NB4 (cell line): ENCODE data around the gene PLAC1.

Experiments
- POLR2A ChIP-seq: IDR thresholded peaks from 2 replicates; pipeline ENCODE4 v1.6.1; 2011; ENCODE audit warnings: mild to moderate bottlenecking; ENCODE audit not compliant: insufficient read length; ENCODE audit errors: extremely low read depth
- TF ChIP-seq, protein P1 (sequence below): IDR thresholded peaks from one replicate; pipeline ENCODE4 v1.5.1; 2012; ENCODE audit warnings: low read depth, low read length
- TF ChIP-seq, protein P2 (sequence below): IDR thresholded peaks from 2 replicates; pipeline ENCODE4 v1.6.1; 2011; ENCODE audit warnings: low read depth, low read length

GRCh38 chrX:134592303-134592702, 66.0 kb downstream of the PLAC1 start:
- TF ChIP-seq, protein P1, sequence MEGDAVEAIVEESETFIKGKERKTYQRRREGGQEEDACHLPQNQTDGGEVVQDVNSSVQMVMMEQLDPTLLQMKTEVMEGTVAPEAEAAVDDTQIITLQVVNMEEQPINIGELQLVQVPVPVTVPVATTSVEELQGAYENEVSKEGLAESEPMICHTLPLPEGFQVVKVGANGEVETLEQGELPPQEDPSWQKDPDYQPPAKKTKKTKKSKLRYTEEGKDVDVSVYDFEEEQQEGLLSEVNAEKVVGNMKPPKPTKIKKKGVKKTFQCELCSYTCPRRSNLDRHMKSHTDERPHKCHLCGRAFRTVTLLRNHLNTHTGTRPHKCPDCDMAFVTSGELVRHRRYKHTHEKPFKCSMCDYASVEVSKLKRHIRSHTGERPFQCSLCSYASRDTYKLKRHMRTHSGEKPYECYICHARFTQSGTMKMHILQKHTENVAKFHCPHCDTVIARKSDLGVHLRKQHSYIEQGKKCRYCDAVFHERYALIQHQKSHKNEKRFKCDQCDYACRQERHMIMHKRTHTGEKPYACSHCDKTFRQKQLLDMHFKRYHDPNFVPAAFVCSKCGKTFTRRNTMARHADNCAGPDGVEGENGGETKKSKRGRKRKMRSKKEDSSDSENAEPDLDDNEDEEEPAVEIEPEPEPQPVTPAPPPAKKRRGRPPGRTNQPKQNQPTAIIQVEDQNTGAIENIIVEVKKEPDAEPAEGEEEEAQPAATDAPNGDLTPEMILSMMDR = no peak
- no peak for TF ChIP-seq POLR2A
- TF ChIP-seq, protein P2, sequence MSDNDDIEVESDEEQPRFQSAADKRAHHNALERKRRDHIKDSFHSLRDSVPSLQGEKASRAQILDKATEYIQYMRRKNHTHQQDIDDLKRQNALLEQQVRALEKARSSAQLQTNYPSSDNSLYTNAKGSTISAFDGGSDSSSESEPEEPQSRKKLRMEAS = no peak
